ENCODE measurements around the gene SEC16A. TPM values are rescaled to one million over a fixed set of nuclear protein-coding genes. Genes with fewer than 3 reads are reported as not detected.

The SEC16A gene
- total RNA-seq, 1 donor from 2014 or later = 23.4 TPM

GRCh38 chr9:136403538-136403914 is 79.3 kb downstream of the SEC16A start:
- Histone ChIP-seq H3K4me3 (no peak overlapping the region), H3K27me3 (ENCODE audit: low read depth) (no peaks in the 10 kb centered on the region), H3K27ac (replicated peaks) (no peak overlapping the region), H3K36me3 (peaks cover 49% of the 10 kb centered on the region), H3K9me3 (replicated peaks) (no peaks in the 10 kb centered on the region), H3K4me1 (peaks cover 26% of the 10 kb centered on the region)
- no peak for DNase-seq
- intact Hi-C loops (cut with micrococcal nuclease) = no loop called here
- no peak for TF ChIP-seq CTCF (IDR thresholded peaks at IDR 0.05; ENCODE audit: borderline replicate concordance)

GRCh38 chr9:136402067-136402466 is 80.8 kb downstream of the SEC16A start:
- no peak overlapping the region for H3K27ac ChIP-seq (replicated peaks)
- no peaks in the 10 kb centered on the region for H3K9me3 ChIP-seq (replicated peaks)
- H3K36me3 ChIP-seq = peaks cover 45% of the 10 kb centered on the region
- peaks cover 30% of the 10 kb centered on the region for H3K4me1 ChIP-seq
- no peak for TF ChIP-seq CTCF (IDR thresholded peaks at IDR 0.05; ENCODE audit: borderline replicate concordance)
- no peaks in the 10 kb centered on the region for H3K27me3 ChIP-seq (ENCODE audit: low read depth)
- no peak overlapping the region for H3K4me3 ChIP-seq
- DNase-seq = no peak
- intact Hi-C loops (cut with micrococcal nuclease) = no loop called here

GRCh38 chr9:136401173-136401922 is 81.5 kb downstream of the SEC16A start:
- Histone ChIP-seq H3K9me3 (replicated peaks) (no peaks in the 10 kb centered on the region), H3K4me3 (no peak overlapping the region), H3K27me3 (ENCODE audit: low read depth) (no peaks in the 10 kb centered on the region), H3K36me3 (peaks cover 45% of the 10 kb centered on the region), H3K4me1 (peaks cover 30% of the 10 kb centered on the region), H3K27ac (replicated peaks) (no peak overlapping the region)
- no peak for TF ChIP-seq CTCF (IDR thresholded peaks at IDR 0.05; ENCODE audit: borderline replicate concordance)
- intact Hi-C loops (cut with micrococcal nuclease) = no loop called here
- DNase-seq = no peak

- no peaks in the 10 kb centered on the region for H3K9me3 ChIP-seq (replicated peaks)
- peak; percentile 84 for DNase-seq
- H3K4me1 ChIP-seq = peaks cover 28% of the 10 kb centered on the region
- peak; percentile 98 for TF ChIP-seq CTCF (IDR thresholded peaks at IDR 0.05; ENCODE audit: borderline replicate concordance)
- H3K27ac ChIP-seq (replicated peaks) = peak within 1 kb of the TSS; percentile 72
- intact Hi-C loops (cut with micrococcal nuclease) = no loop called here
- peak within 1 kb of the TSS; percentile 88 for H3K4me3 ChIP-seq
- no peaks in the 10 kb centered on the region for H3K27me3 ChIP-seq (ENCODE audit: low read depth)
- peaks cover 45% of the 10 kb centered on the region for H3K36me3 ChIP-seq
Observed at GRCh38 chr9:136400038-136400834, 82.6 kb downstream of the SEC16A start, which contains the start of gene SNAPC4. Gene SNAPC4, minus strand, starts transcription at chr9:136400170. Its CDS starts 1,742 bp downstream, at chr9:136398428.

- peak overlapping the region; percentile 88 for H3K4me3 ChIP-seq
- H3K27me3 ChIP-seq (ENCODE audit: low read depth) = no peaks in the 10 kb centered on the region
- TF ChIP-seq CTCF (IDR thresholded peaks at IDR 0.05; ENCODE audit: borderline replicate concordance) = no peak
- intact Hi-C loops (cut with micrococcal nuclease) = no loop called here
- no peak for DNase-seq
- no peaks in the 10 kb centered on the region for H3K9me3 ChIP-seq (replicated peaks)
- peak overlapping the region; percentile 72 for H3K27ac ChIP-seq (replicated peaks)
- peaks cover 25% of the 10 kb centered on the region for H3K4me1 ChIP-seq
- peaks cover 45% of the 10 kb centered on the region for H3K36me3 ChIP-seq
Observed at GRCh38 chr9:136399176-136400037, 83.4 kb downstream of the SEC16A start.

Data from left ventricle myocardium inferior (tissue), 1 donor.